ENCODE results near the gene THAP9.

THAP9 gene

DNA sequence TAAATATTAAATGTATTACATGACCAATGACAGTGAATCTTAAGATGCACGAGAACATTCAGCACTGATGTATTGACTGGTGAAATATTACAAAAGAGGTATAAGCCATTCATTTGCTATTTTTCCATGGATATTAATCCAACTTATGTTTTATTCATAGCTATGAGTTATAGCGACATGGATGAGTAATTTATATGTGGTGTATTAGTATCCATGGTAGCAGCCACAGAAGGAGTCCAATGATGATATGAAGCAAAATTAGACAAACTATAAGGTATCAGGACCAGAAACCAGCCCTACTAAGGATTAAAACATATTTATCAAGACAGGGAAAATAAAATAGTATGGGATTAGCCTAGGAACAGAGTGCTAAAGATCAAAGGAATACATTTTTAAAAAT, 50.7 kb downstream of the THAP9 start:
- Histone ChIP-seq H3K36me3 (ENCODE audit: control insufficient read depth in 1 of 2, insufficient read depth in 2 of 2, low read length in 2 of 2) (no peaks in the 10 kb centered on the region), H3K4me1 (ENCODE audit: control insufficient read depth in 1 of 2, insufficient read depth in 2 of 2, low read length in 2 of 2) (no peaks in the 10 kb centered on the region), H3K9me3 (ENCODE audit: control insufficient read depth in 1 of 2, low read length in 2 of 2) (no peaks in the 10 kb centered on the region), H3K4me3 (ENCODE audit: low read depth in 1 of 2, low read length in 2 of 2) (no peak overlapping the region), H3K27me3 (ENCODE audit: control insufficient read depth in 1 of 2, insufficient read depth in 2 of 2, low read length in 2 of 2) (no peaks in the 10 kb centered on the region), H3K9ac (ENCODE audit: low read depth in 1 of 2, low read length in 2 of 2) (no peak overlapping the region), H3K27ac (ENCODE audit: low read depth, low read length) (no peak overlapping the region)

GRCh38 chr4:82954212-82954611, 53.7 kb downstream of the THAP9 start:
- no peaks in the 10 kb centered on the region for H3K9me3 ChIP-seq (ENCODE audit: control insufficient read depth in 1 of 2, low read length in 2 of 2)
- H3K4me3 ChIP-seq (ENCODE audit: low read depth in 1 of 2, low read length in 2 of 2), result no peak overlapping the region
- H3K27me3 ChIP-seq (ENCODE audit: control insufficient read depth in 1 of 2, insufficient read depth in 2 of 2, low read length in 2 of 2), result no peaks in the 10 kb centered on the region
- H3K4me1 ChIP-seq (ENCODE audit: control insufficient read depth in 1 of 2, insufficient read depth in 2 of 2, low read length in 2 of 2), result no peaks in the 10 kb centered on the region
- no peak overlapping the region for H3K9ac ChIP-seq (ENCODE audit: low read depth in 1 of 2, low read length in 2 of 2)
- H3K36me3 ChIP-seq (ENCODE audit: control insufficient read depth in 1 of 2, insufficient read depth in 2 of 2, low read length in 2 of 2), result no peaks in the 10 kb centered on the region
- H3K27ac ChIP-seq (ENCODE audit: low read depth, low read length), result no peak overlapping the region

- Histone ChIP-seq H3K27ac (ENCODE audit: low read depth, low read length) (no peak overlapping the region), H3K9me3 (ENCODE audit: control insufficient read depth in 1 of 2, low read length in 2 of 2) (no peaks in the 10 kb centered on the region), H3K36me3 (ENCODE audit: control insufficient read depth in 1 of 2, insufficient read depth in 2 of 2, low read length in 2 of 2) (peaks cover 0 to 8% of the 10 kb centered on the region in 2 donors), H3K4me1 (ENCODE audit: control insufficient read depth in 1 of 2, insufficient read depth in 2 of 2, low read length in 2 of 2) (no peaks in the 10 kb centered on the region), H3K4me3 (ENCODE audit: low read depth in 1 of 2, low read length in 2 of 2) (no peak overlapping the region), H3K9ac (ENCODE audit: low read depth in 1 of 2, low read length in 2 of 2) (no peak overlapping the region), H3K27me3 (ENCODE audit: control insufficient read depth in 1 of 2, insufficient read depth in 2 of 2, low read length in 2 of 2) (no peaks in the 10 kb centered on the region)
Observed at GRCh38 chr4:82957045-82957444, 56.5 kb downstream of the THAP9 start.

- Histone ChIP-seq H3K9me3 (ENCODE audit: control insufficient read depth in 1 of 2, low read length in 2 of 2) (no peaks in the 10 kb centered on the region), H3K36me3 (ENCODE audit: control insufficient read depth in 1 of 2, insufficient read depth in 2 of 2, low read length in 2 of 2) (peaks cover 3 to 15% of the 10 kb centered on the region in 2 donors), H3K27ac (ENCODE audit: low read depth, low read length) (no peak overlapping the region), H3K27me3 (ENCODE audit: control insufficient read depth in 1 of 2, insufficient read depth in 2 of 2, low read length in 2 of 2) (no peaks in the 10 kb centered on the region), H3K4me3 (ENCODE audit: low read depth in 1 of 2, low read length in 2 of 2) (no peak overlapping the region), H3K9ac (ENCODE audit: low read depth in 1 of 2, low read length in 2 of 2) (no peak overlapping the region), H3K4me1 (ENCODE audit: control insufficient read depth in 1 of 2, insufficient read depth in 2 of 2, low read length in 2 of 2) (peaks cover 0 to 9% of the 10 kb centered on the region in 2 donors)
Observed at GRCh38 chr4:82965763-82966162, 65.2 kb downstream of the THAP9 start.

GRCh38 chr4:82968972-82969371, 68.4 kb downstream of the THAP9 start:
- H3K27ac ChIP-seq (ENCODE audit: low read depth, low read length), result no peak overlapping the region
- H3K36me3 ChIP-seq (ENCODE audit: control insufficient read depth in 1 of 2, insufficient read depth in 2 of 2, low read length in 2 of 2), result peaks cover 3 to 14% of the 10 kb centered on the region in 2 donors
- H3K9me3 ChIP-seq (ENCODE audit: control insufficient read depth in 1 of 2, low read length in 2 of 2), result no peaks in the 10 kb centered on the region
- H3K9ac ChIP-seq (ENCODE audit: low read depth in 1 of 2, low read length in 2 of 2), result no peak overlapping the region
- no peak overlapping the region for H3K4me3 ChIP-seq (ENCODE audit: low read depth in 1 of 2, low read length in 2 of 2)
- H3K27me3 ChIP-seq (ENCODE audit: control insufficient read depth in 1 of 2, insufficient read depth in 2 of 2, low read length in 2 of 2), result no peaks in the 10 kb centered on the region
- H3K4me1 ChIP-seq (ENCODE audit: control insufficient read depth in 1 of 2, insufficient read depth in 2 of 2, low read length in 2 of 2), result peaks cover 0 to 9% of the 10 kb centered on the region in 2 donors

- Histone ChIP-seq H3K9ac (ENCODE audit: low read depth in 1 of 2, low read length in 2 of 2) (no peak overlapping the region), H3K4me1 (ENCODE audit: control insufficient read depth in 1 of 2, insufficient read depth in 2 of 2, low read length in 2 of 2) (peaks cover 0 to 9% of the 10 kb centered on the region in 2 donors), H3K36me3 (ENCODE audit: control insufficient read depth in 1 of 2, insufficient read depth in 2 of 2, low read length in 2 of 2) (peaks cover 3 to 14% of the 10 kb centered on the region in 2 donors)
Observed at GRCh38 chr4:82969414-82969813, 68.9 kb downstream of the THAP9 start.

More at GRCh38 chr4:82969414-82969813, 68.9 kb downstream of the THAP9 start:
- Histone ChIP-seq H3K4me3 (ENCODE audit: low read depth in 1 of 2, low read length in 2 of 2) (no peak overlapping the region), H3K27ac (ENCODE audit: low read depth, low read length) (no peak overlapping the region), H3K27me3 (ENCODE audit: control insufficient read depth in 1 of 2, insufficient read depth in 2 of 2, low read length in 2 of 2) (no peaks in the 10 kb centered on the region), H3K9me3 (ENCODE audit: control insufficient read depth in 1 of 2, low read length in 2 of 2) (no peaks in the 10 kb centered on the region)
